ENCODE data around the gene CASP2. TPM values are rescaled to one million over a fixed set of nuclear protein-coding genes. Genes with fewer than 3 reads are reported as not detected.

The CASP2 gene
- total and polyA plus RNA-seq, 4 donors = 7.7 to 40.0 (median 23.3) TPM

DNA sequence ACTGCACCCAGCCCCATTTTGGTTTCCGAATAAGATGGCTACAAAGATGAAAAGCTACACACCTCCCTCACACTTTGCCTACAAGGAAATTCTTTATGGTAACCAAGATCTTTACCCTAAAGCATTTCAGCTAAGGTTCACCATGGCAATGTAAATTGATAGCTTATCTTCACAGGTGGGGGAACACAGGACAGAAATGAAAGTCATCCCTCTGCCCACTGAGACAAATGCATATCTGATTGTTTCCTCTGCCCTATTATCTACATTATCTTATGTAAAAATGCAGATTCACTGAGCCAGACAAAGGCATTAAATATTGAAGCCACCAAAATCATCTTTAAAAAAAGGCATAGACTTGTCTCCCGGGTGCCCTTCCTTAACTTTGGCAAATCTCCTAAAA, 6.6 kb upstream of the CASP2 start:
- no peaks in the 10 kb centered on the region for H3K27me3 ChIP-seq (ENCODE audit: control insufficient read depth in 3 of 3, insufficient read depth in 3 of 3, low read length in 2 of 3)
- no peak for ATAC-seq (ENCODE audit: insufficient read depth, low FRiP score)
- H3K36me3 ChIP-seq (ENCODE audit: control insufficient read depth in 4 of 4, insufficient read depth in 4 of 4, low read length in 4 of 4) = no peaks in the 10 kb centered on the region
- H3K27ac ChIP-seq (ENCODE audit: low read depth in 1 of 2, low read length in 1 of 2) = no peak overlapping the region
- no peak overlapping the region for H3K4me3 ChIP-seq
- TF ChIP-seq CTCF (IDR thresholded peaks at IDR 0.05; ENCODE audit: control extremely low read depth, extremely low read depth) = no peak
- no peaks in the 10 kb centered on the region for H3K9me3 ChIP-seq (ENCODE audit: control insufficient read depth in 4 of 4, insufficient read depth in 3 of 4, low read length in 3 of 4)
- WGBS, 2 donors = 97 to 98% methylated on average over 2 of the region's 2 CpGs
- DNase-seq = no peak
- peaks cover 0 to 15% (median 7%) of the 10 kb centered on the region in 5 donors for H3K4me1 ChIP-seq (ENCODE audit: control insufficient read depth in 5 of 5, insufficient read depth in 5 of 5, low read length in 5 of 5)
- H3K9ac ChIP-seq (ENCODE audit: insufficient read depth in 1 of 2, low read length in 2 of 2) = no peak overlapping the region

DNA sequence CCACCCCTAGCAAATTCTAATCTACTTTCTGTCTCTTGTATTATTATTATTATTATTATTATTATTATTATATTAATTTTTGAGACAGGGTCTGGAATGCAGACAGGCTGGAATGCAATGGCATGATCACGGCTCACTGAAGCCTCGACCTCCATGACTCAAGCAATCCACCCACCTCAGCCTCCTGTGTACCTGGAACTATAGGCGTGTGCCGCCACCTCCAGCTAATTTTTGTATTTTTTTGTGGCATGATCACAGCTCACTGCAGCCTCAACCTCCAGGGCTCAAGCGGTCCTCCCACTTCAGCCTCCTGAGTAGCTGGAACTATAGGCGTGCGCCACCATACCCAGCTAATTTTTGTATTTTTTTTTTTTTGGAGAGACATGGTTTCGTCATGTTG, 6.0 kb upstream of the CASP2 start:
- H3K4me1 ChIP-seq (ENCODE audit: control insufficient read depth in 5 of 5, insufficient read depth in 5 of 5, low read length in 5 of 5) = peaks cover 0 to 15% (median 7%) of the 10 kb centered on the region in 5 donors
- 95 to 97% methylated on average over 8 of the region's 8 CpGs for whole genome bisulfite sequencing, 2 donors
- no peak for ATAC-seq (ENCODE audit: insufficient read depth, low FRiP score)
- DNase-seq = no peak
- H3K9me3 ChIP-seq (ENCODE audit: control insufficient read depth in 4 of 4, insufficient read depth in 3 of 4, low read length in 3 of 4) = no peaks in the 10 kb centered on the region
- no peak for TF ChIP-seq CTCF (IDR thresholded peaks at IDR 0.05; ENCODE audit: control extremely low read depth, extremely low read depth)
- H3K27ac ChIP-seq (ENCODE audit: low read depth in 1 of 2, low read length in 1 of 2) = no peak overlapping the region
- no peaks in the 10 kb centered on the region for H3K27me3 ChIP-seq (ENCODE audit: control insufficient read depth in 3 of 3, insufficient read depth in 3 of 3, low read length in 2 of 3)
- H3K36me3 ChIP-seq (ENCODE audit: control insufficient read depth in 4 of 4, insufficient read depth in 4 of 4, low read length in 4 of 4) = no peaks in the 10 kb centered on the region
- H3K4me3 ChIP-seq = no peak overlapping the region
- no peak overlapping the region for H3K9ac ChIP-seq (ENCODE audit: insufficient read depth in 1 of 2, low read length in 2 of 2)

DNA sequence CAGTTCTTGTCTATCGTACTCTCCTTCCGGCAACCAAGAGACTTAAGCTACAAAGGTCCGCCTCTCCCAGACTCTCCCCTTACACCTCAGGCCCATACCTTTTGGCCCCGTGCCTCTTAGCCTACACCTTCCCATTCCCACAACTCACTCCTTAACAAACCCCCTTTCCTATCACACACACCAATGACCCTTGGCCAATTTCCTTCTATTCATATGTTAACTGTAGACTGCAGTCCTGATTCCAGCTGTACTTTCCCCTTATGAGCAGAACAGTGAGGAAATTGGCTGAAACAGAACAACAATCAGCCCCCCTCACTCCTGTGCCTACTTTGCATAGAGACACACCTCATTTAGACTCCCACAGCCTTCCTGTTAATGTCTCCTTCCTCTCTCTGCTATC, 4.8 kb upstream of the CASP2 start:
- no peak for TF ChIP-seq CTCF (IDR thresholded peaks at IDR 0.05; ENCODE audit: control extremely low read depth, extremely low read depth)
- WGBS, 2 donors = 91 to 99% methylated on average over 4 of the region's 4 CpGs
- Histone ChIP-seq H3K4me3 (no peak overlapping the region), H3K36me3 (ENCODE audit: control insufficient read depth in 4 of 4, insufficient read depth in 4 of 4, low read length in 4 of 4) (no peaks in the 10 kb centered on the region), H3K4me1 (ENCODE audit: control insufficient read depth in 5 of 5, insufficient read depth in 5 of 5, low read length in 5 of 5) (peaks cover 0 to 15% (median 13%) of the 10 kb centered on the region in 5 donors), H3K9ac (ENCODE audit: insufficient read depth in 1 of 2, low read length in 2 of 2) (no peak overlapping the region), H3K27ac (ENCODE audit: low read depth in 1 of 2, low read length in 1 of 2) (no peak overlapping the region), H3K9me3 (ENCODE audit: control insufficient read depth in 4 of 4, insufficient read depth in 3 of 4, low read length in 3 of 4) (no peaks in the 10 kb centered on the region), H3K27me3 (ENCODE audit: control insufficient read depth in 3 of 3, insufficient read depth in 3 of 3, low read length in 2 of 3) (no peaks in the 10 kb centered on the region)
- DNase-seq (peak in 1 of 3 donors; percentile 10), ATAC-seq (ENCODE audit: insufficient read depth, low FRiP score) (no peak)
